ENCODE measurements around the gene RNASET2. TPM values are rescaled to one million over a fixed set of nuclear protein-coding genes. Genes with fewer than 3 reads are reported as not detected.

The RNASET2 gene
- total and polyA plus RNA-seq, 7 donors: 2.8 to 10.1 (median 3.9) TPM

GRCh38 chr6:166936079-166936787 lies 20.1 kb downstream of the RNASET2 start:
- TF ChIP-seq, protein P1, sequence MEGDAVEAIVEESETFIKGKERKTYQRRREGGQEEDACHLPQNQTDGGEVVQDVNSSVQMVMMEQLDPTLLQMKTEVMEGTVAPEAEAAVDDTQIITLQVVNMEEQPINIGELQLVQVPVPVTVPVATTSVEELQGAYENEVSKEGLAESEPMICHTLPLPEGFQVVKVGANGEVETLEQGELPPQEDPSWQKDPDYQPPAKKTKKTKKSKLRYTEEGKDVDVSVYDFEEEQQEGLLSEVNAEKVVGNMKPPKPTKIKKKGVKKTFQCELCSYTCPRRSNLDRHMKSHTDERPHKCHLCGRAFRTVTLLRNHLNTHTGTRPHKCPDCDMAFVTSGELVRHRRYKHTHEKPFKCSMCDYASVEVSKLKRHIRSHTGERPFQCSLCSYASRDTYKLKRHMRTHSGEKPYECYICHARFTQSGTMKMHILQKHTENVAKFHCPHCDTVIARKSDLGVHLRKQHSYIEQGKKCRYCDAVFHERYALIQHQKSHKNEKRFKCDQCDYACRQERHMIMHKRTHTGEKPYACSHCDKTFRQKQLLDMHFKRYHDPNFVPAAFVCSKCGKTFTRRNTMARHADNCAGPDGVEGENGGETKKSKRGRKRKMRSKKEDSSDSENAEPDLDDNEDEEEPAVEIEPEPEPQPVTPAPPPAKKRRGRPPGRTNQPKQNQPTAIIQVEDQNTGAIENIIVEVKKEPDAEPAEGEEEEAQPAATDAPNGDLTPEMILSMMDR (IDR thresholded peaks at IDR 0.05): no peak
- Histone ChIP-seq H3K4me3 (no peak overlapping the region), H3K27ac (no peak overlapping the region), H3K27me3 (ENCODE audit: insufficient read depth in 3 of 3, low read length in 2 of 3) (no peaks in the 10 kb centered on the region), H3K36me3 (ENCODE audit: insufficient read depth in 1 of 2, low read depth in 1 of 2) (peaks cover 0 to 28% of the 10 kb centered on the region in 2 donors), H3K9me3 (no peaks in the 10 kb centered on the region), H3K4me1 (no peaks in the 10 kb centered on the region)
- WGBS, 3 donors: 54 to 66% (median 65%) methylated on average over 8 of the region's 8 CpGs
- DNase-seq (no peak), ATAC-seq (no peak)
- intact Hi-C loops (cut with DNase I): no loop called here

DNA sequence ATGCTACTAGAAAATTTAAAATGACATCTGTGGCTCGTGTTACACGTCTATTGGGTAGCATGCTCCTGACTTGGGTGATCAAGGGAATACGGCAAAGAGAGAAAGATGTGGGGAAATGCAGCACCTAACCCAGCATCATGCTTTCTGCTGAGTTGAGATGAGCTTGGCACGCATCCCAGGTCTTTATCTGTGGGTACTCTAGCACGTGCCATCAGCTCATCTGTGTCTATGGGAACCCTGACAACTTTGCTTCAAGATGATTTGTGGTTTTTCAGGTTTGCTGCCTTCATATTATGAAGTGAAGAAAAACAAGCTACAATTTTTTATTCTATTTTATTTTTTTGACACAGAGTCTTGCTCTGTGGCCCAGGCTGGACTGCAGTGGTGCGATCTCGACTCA lies 21.0 kb downstream of the RNASET2 start:
- intact Hi-C loops (cut with DNase I): no loop called here
- H3K36me3 ChIP-seq (ENCODE audit: insufficient read depth in 1 of 2, low read depth in 1 of 2): peaks cover 0 to 28% of the 10 kb centered on the region in 2 donors

GRCh38 chr6:166934174-166934573 lies 22.2 kb downstream of the RNASET2 start:
- WGBS, 3 donors: 88 to 94% (median 89%) methylated on average over 8 of the region's 8 CpGs

More for the DNA sequence above, 21.0 kb downstream of the RNASET2 start:
- Histone ChIP-seq H3K27ac (no peak overlapping the region), H3K4me1 (no peaks in the 10 kb centered on the region), H3K9me3 (no peaks in the 10 kb centered on the region), H3K4me3 (no peak overlapping the region), H3K27me3 (ENCODE audit: insufficient read depth in 3 of 3, low read length in 2 of 3) (no peaks in the 10 kb centered on the region)
- TF ChIP-seq, protein P1 (IDR thresholded peaks at IDR 0.05): no peak
- WGBS, 3 donors: 87 to 93% (median 90%) methylated on average over 7 of the region's 7 CpGs
- no peak for ATAC-seq
- no peak for DNase-seq

GRCh38 chr6:166933396-166933795 lies 23.0 kb downstream of the RNASET2 start:
- no peak overlapping the region for H3K27ac ChIP-seq
- H3K36me3 ChIP-seq (ENCODE audit: insufficient read depth in 1 of 2, low read depth in 1 of 2): peaks cover 0 to 32% of the 10 kb centered on the region in 2 donors
- H3K27me3 ChIP-seq (ENCODE audit: insufficient read depth in 3 of 3, low read length in 2 of 3): no peaks in the 10 kb centered on the region
- DNase-seq: no peak
- 96 to 97% (median 97%) methylated on average over 6 of the region's 6 CpGs for WGBS, 3 donors
- no peak overlapping the region for H3K4me3 ChIP-seq
- H3K4me1 ChIP-seq: no peaks in the 10 kb centered on the region
- intact Hi-C loops (cut with DNase I): no loop called here
- no peaks in the 10 kb centered on the region for H3K9me3 ChIP-seq
- TF ChIP-seq, protein P1 (IDR thresholded peaks at IDR 0.05): no peak
- ATAC-seq: no peak

More at GRCh38 chr6:166934174-166934573, 22.2 kb downstream of the RNASET2 start:
- DNase-seq: no peak
- ATAC-seq: no peak
- no peak overlapping the region for H3K27ac ChIP-seq
- TF ChIP-seq, protein P1 (IDR thresholded peaks at IDR 0.05): no peak
- H3K36me3 ChIP-seq (ENCODE audit: insufficient read depth in 1 of 2, low read depth in 1 of 2): peaks cover 0 to 32% of the 10 kb centered on the region in 2 donors
- no peaks in the 10 kb centered on the region for H3K27me3 ChIP-seq (ENCODE audit: insufficient read depth in 3 of 3, low read length in 2 of 3)
- H3K4me1 ChIP-seq: no peaks in the 10 kb centered on the region
- H3K4me3 ChIP-seq: no peak overlapping the region
- intact Hi-C loops (cut with DNase I): no loop called here
- H3K9me3 ChIP-seq: no peaks in the 10 kb centered on the region

Data from psoas muscle (tissue), 8 donors.